Neural progenitor cell (in vitro differentiated cells): Measurements from ENCODE around the gene DDC.

Experiments used
- CTCF ChIP-seq: fragments of 200-600 bp; sonication (generic); IDR thresholded peaks from 2 replicates; pipeline ENCODE4 v1.5.1; 2017; ENCODE audit warnings: antibody characterized with exemption, mild to moderate bottlenecking
- EZH2 ChIP-seq: fragments of 200-600 bp; sonication (generic); IDR thresholded peaks from 2 replicates; pipeline ENCODE4 v1.6.1; 2017; ENCODE audit warnings: antibody characterized with exemption, mild to moderate bottlenecking, moderate library complexity
- EZH2phosphoT487 ChIP-seq: fragments of 200-600 bp; sonication (generic); IDR thresholded peaks from 2 replicates; pipeline ENCODE4 v1.6.1; 2017; ENCODE audit warnings: antibody characterized with exemption

- TF ChIP-seq EZH2 = no peak
- TF ChIP-seq CTCF = no peak
- TF ChIP-seq EZH2phosphoT487 = no peak
Measured at GRCh38 chr7:50427518-50427917, 137.7 kb downstream of the DDC start.
